ENCODE measurements around the gene KRT78. TPM values are rescaled to one million over a fixed set of nuclear protein-coding genes. Genes with fewer than 3 reads are reported as not detected.
A peak's percentile ranks its signal among the peaks of the same experiment; 100 is the strongest.

KRT78 gene
- total RNA-seq, 1 experiment from 2014 or later, result 0.15 TPM

GRCh38 chr12:52872644-52873389 is 24.0 kb upstream of the KRT78 start:
- H3K9ac ChIP-seq (ENCODE audit: low read length), result peak overlapping the region; percentile 89
- H4K20me1 ChIP-seq (ENCODE audit: low read length), result no peaks in the 10 kb centered on the region
- peak overlapping the region; percentile 97 for H3K27ac ChIP-seq (ENCODE audit: low read length)
- ChIA-PET CTCF (interaction anchor here (1.0 kb wide), 1 partner anchor 730 kb away, joined by 3 read pairs; no protein-coding TSS in a partner anchor), POLR2A (ENCODE audit: unreplicated experiment) (interaction anchor here (1.9 kb wide), 1 partner anchor 726 kb away, joined by 14 read pairs; no protein-coding TSS in a partner anchor)
- no peaks in the 10 kb centered on the region for H3K79me2 ChIP-seq (ENCODE audit: low read length)
- H3K9me3 ChIP-seq (ENCODE audit: low read length), result no peaks in the 10 kb centered on the region
- TF ChIP-seq EZH2 (IDR thresholded peaks at IDR 0.05; ENCODE audit: low read length, unreplicated experiment), result no peak
- TF ChIP-seq CTCF (conservative IDR thresholded peaks at IDR 0.05; ENCODE audit: low read depth, low read length), result no peak
- TF ChIP-seq EZH2phosphoT487 (IDR thresholded peaks at IDR 0.05; ENCODE audit: borderline replicate concordance, low read length), result no peak
- H3K4me1 ChIP-seq (ENCODE audit: insufficient read depth, low read length), result peaks cover 65% of the 10 kb centered on the region
- DNase-seq, result no peak
- no peak for ATAC-seq
- intact Hi-C loops (cut with micrococcal nuclease), result loop anchor here (5.0 kb wide), 3 partner anchors 431 to 726 kb away; no protein-coding TSS in a partner anchor
- H3K9me2 ChIP-seq (replicated peaks; ENCODE audit: low read length), result no peaks in the 10 kb centered on the region
- no TSS peak for BruUV-seq (replicated peaks)
- H3K27me3 ChIP-seq (ENCODE audit: low read length), result no peaks in the 10 kb centered on the region
- peak overlapping the region; percentile 72 for H3K4me2 ChIP-seq (ENCODE audit: low read length)
- H3K4me3 ChIP-seq (ENCODE audit: low read length), result no peak overlapping the region
- H2AFZ ChIP-seq (ENCODE audit: low read length), result no peak overlapping the region
- H3F3A ChIP-seq (ENCODE audit: low read length, unreplicated experiment), result no peaks in the 10 kb centered on the region
- H3K36me3 ChIP-seq (ENCODE audit: low read depth, low read length), result no peaks in the 10 kb centered on the region

DNA sequence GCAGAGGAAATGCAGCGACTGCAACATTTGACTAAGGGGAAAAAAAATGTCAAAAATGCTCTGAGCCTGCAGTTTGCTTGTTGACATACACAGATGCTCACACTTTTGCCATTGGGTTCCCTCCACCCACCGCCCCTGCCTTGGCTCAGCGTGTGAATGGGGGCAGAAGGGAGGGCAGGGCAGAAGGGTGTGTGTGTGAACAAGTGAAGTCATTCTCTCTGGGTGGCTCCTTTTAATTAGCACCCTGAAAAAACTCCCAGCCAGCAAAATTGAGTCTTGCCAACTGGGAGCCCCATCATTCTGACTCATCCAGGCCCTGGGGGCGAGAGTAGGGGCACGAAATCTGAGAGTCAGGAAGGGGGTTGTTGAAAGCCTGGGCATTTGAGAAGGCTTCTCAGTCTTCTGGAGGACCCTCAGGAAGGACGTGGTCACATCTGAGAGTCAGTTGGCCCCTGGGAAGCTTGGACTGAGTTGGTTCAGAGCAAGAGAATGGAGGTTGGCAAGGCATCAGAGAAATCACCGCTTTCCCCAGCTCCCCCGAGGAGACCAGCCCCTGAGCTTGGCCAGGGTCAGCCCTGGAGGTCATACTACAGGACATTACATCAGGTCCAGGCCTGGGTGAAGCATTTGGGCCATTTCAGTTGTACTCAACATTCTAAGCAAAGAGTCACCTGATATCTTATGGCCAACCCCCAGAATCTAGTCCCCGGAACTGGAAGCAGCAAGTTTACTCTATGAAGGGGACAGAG is 22.7 kb upstream of the KRT78 start:
- Histone ChIP-seq H3K79me2 (ENCODE audit: low read length) (no peaks in the 10 kb centered on the region), H3K4me2 (ENCODE audit: low read length) (peak overlapping the region; percentile 77), H2AFZ (ENCODE audit: low read length) (no peak overlapping the region), H3K4me1 (ENCODE audit: insufficient read depth, low read length) (peaks cover 59% of the 10 kb centered on the region), H3F3A (ENCODE audit: low read length, unreplicated experiment) (no peaks in the 10 kb centered on the region), H3K27ac (ENCODE audit: low read length) (peak overlapping the region; percentile 97), H4K20me1 (ENCODE audit: low read length) (no peaks in the 10 kb centered on the region), H3K36me3 (ENCODE audit: low read depth, low read length) (no peaks in the 10 kb centered on the region), H3K9me3 (ENCODE audit: low read length) (no peaks in the 10 kb centered on the region), H3K9me2 (replicated peaks; ENCODE audit: low read length) (no peaks in the 10 kb centered on the region), H3K27me3 (ENCODE audit: low read length) (no peaks in the 10 kb centered on the region), H3K9ac (ENCODE audit: low read length) (peak overlapping the region; percentile 89), H3K4me3 (ENCODE audit: low read length) (no peak overlapping the region)
- BruUV-seq (replicated peaks), result no TSS peak
- intact Hi-C loops (cut with micrococcal nuclease), result loop anchor here (2.0 to 5.0 kb wide), 4 partner anchors 205 to 724 kb away; no protein-coding TSS in a partner anchor
- TF ChIP-seq CTCF (conservative IDR thresholded peaks at IDR 0.05; ENCODE audit: low read depth, low read length) (no peak), EZH2 (IDR thresholded peaks at IDR 0.05; ENCODE audit: low read length, unreplicated experiment) (no peak), EZH2phosphoT487 (IDR thresholded peaks at IDR 0.05; ENCODE audit: borderline replicate concordance, low read length) (no peak)
- ATAC-seq (peak; percentile 52), DNase-seq (peak; percentile 91)
- POLR2A ChIA-PET (ENCODE audit: unreplicated experiment), result no interaction called here
- CTCF ChIA-PET, result interaction anchor here (0.6 to 1.4 kb wide), 3 partner anchors 9 to 725 kb away, joined by 3 to 24 read pairs (median 18); no protein-coding TSS in a partner anchor
